ENCODE measurements around the gene PDIA6.

The PDIA6 gene

DNA sequence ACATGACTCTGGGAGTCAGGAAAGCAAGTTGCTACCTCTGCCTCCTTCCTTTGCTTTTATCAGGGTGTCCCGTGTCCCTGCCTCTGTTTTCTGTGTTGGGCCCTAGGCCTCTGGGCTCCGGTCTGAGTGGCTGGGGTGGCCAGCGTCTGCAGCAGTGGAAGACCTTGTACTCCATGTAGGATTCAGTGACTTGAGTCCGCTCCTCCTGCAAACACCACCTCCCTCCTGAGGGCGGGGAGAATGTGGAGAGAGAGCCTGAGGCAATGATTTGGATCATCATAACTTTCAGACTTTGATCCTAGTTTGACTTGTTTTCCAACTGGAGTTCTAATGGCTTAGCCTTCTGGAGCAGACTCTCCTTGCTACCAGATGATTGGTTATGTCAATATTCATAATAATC lies 60.3 kb downstream of the PDIA6 start:
- DNase-seq (ENCODE audit: low read depth), result no peak
- TF ChIP-seq CTCF (IDR thresholded peaks at IDR 0.05; ENCODE audit: low read depth, low read length, missing control alignments), result no peak
- in situ Hi-C loops (cut with HindIII; ENCODE audit: low sequenced_read_pairs), result no loop called here
- H3K4me3 ChIP-seq (ENCODE audit: low read depth, low read length), result no peak overlapping the region

DNA sequence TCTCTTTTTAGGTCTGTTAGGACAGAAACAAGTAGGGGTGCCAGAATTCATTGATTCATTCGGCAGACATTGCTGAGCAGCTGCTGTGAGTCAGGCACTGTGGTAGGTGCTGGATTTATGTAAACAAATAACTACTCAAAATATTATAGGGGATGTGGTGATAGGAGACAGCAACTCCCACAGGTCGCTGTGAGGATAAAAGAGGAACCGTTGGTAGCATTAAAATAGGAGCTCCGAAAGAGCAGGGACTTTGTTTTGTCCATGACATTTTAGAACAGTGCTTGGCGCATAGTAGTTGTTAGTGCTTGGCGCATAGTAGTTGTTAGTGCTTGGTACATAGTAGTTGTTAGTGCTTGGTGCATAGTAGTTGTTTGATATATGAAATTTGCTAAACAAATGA lies 62.0 kb downstream of the PDIA6 start:
- DNase-seq (ENCODE audit: low read depth), result no peak
- no peak overlapping the region for H3K4me3 ChIP-seq (ENCODE audit: low read depth, low read length)
- no peak for TF ChIP-seq CTCF (IDR thresholded peaks at IDR 0.05; ENCODE audit: low read depth, low read length, missing control alignments)
- in situ Hi-C loops (cut with HindIII; ENCODE audit: low sequenced_read_pairs), result no loop called here

DNA sequence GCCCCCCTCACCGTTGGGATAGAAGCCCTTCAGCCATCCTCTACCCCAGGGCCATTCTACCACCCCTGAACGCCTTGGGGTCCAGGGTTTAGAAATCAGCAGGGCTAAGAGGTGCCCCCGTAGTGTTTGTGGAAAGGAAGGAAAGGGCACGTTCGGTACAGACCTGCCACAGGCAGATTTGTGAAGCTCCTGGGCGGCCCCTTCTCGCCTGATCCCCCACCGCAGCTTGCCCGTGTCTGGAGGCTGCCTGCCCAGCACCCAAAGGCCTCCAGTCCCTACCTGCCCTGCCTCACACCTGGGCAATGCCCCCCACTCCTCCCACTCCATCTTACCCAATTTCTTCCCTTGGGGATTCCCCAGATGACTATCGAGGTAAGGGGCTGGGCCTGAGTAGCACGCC lies 69.9 kb downstream of the PDIA6 start:
- in situ Hi-C loops (cut with HindIII; ENCODE audit: low sequenced_read_pairs), result loop anchor here (5.0 to 10.0 kb wide), 2 partner anchors 45 to 58 kb away; partner anchors contain the start of gene NOL10
- no peak for DNase-seq (ENCODE audit: low read depth)
- H3K4me3 ChIP-seq (ENCODE audit: low read depth, low read length), result no peak overlapping the region
- no peak for TF ChIP-seq CTCF (IDR thresholded peaks at IDR 0.05; ENCODE audit: low read depth, low read length, missing control alignments)

DNA sequence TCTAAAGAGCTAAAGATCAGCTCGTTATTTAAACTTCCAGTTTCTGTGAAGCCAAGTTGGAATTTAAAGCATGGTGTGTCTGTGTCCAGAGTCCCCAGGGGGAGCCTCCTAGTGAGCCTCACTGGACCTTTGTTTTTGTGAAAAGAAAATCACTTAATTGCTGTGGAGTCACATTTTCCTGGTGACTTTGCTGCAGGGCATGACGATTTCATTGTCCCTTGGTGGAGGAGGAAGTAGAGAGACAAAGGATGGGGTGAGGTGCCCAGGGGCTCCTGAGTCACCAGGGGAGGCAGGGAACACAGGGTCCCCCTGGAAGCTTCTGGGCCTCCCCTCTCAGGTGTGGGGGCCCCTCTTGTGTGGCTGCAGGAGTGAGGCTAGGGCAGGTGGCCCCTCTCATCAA lies 71.4 kb downstream of the PDIA6 start:
- no peak overlapping the region for H3K4me3 ChIP-seq (ENCODE audit: low read depth, low read length)
- no peak for DNase-seq (ENCODE audit: low read depth)
- TF ChIP-seq CTCF (IDR thresholded peaks at IDR 0.05; ENCODE audit: low read depth, low read length, missing control alignments), result no peak
- in situ Hi-C loops (cut with HindIII; ENCODE audit: low sequenced_read_pairs), result loop anchor here (5.0 to 10.0 kb wide), 2 partner anchors 46 to 56 kb away; partner anchors contain the start of gene NOL10

DNA sequence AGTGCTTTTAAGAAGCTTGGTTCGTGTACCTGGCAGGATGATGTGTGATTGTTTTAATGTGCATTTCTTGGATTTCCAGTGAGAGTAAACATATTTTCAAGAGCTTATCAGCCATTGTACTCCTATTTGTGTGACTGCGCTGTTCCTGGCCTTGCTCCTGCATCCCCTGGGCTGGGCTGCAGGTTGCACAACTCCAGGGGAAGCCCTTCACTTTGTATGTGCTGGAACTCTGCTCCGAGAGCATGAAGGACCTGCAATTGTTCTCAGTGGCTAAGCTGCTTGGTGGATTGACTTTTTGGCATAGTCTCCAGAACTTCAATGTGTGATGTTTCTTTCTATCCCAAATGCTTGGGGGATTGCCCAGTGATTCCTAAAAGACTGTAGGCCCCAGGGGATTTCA lies 72.4 kb downstream of the PDIA6 start:
- TF ChIP-seq CTCF (IDR thresholded peaks at IDR 0.05; ENCODE audit: low read depth, low read length, missing control alignments), result no peak
- in situ Hi-C loops (cut with HindIII; ENCODE audit: low sequenced_read_pairs), result loop anchor here (5.0 to 10.0 kb wide), 2 partner anchors 47 to 55 kb away; partner anchors contain the start of gene NOL10
- no peak for DNase-seq (ENCODE audit: low read depth)
- no peak overlapping the region for H3K4me3 ChIP-seq (ENCODE audit: low read depth, low read length)

- in situ Hi-C loops (cut with HindIII; ENCODE audit: low sequenced_read_pairs), result no loop called here
- TF ChIP-seq CTCF (IDR thresholded peaks at IDR 0.05; ENCODE audit: low read depth, low read length, missing control alignments), result no peak
- DNase-seq (ENCODE audit: low read depth), result no peak
- no peak overlapping the region for H3K4me3 ChIP-seq (ENCODE audit: low read depth, low read length)
Measured at GRCh38 chr2:10738192-10738591, 74.4 kb downstream of the PDIA6 start.

GRCh38 chr2:10733980-10734379 lies 78.6 kb downstream of the PDIA6 start:
- in situ Hi-C loops (cut with HindIII; ENCODE audit: low sequenced_read_pairs), result no loop called here
- DNase-seq (ENCODE audit: low read depth), result no peak
- no peak overlapping the region for H3K4me3 ChIP-seq (ENCODE audit: low read depth, low read length)
- no peak for TF ChIP-seq CTCF (IDR thresholded peaks at IDR 0.05; ENCODE audit: low read depth, low read length, missing control alignments)
